ENCODE measurements around the gene CLTCL1.
"Not testable (repeated sequence)": the region's sequence is repeated elsewhere in the genome, so short reads cannot be mapped to it uniquely, and the experiment has no call there.

The CLTCL1 gene

DNA sequence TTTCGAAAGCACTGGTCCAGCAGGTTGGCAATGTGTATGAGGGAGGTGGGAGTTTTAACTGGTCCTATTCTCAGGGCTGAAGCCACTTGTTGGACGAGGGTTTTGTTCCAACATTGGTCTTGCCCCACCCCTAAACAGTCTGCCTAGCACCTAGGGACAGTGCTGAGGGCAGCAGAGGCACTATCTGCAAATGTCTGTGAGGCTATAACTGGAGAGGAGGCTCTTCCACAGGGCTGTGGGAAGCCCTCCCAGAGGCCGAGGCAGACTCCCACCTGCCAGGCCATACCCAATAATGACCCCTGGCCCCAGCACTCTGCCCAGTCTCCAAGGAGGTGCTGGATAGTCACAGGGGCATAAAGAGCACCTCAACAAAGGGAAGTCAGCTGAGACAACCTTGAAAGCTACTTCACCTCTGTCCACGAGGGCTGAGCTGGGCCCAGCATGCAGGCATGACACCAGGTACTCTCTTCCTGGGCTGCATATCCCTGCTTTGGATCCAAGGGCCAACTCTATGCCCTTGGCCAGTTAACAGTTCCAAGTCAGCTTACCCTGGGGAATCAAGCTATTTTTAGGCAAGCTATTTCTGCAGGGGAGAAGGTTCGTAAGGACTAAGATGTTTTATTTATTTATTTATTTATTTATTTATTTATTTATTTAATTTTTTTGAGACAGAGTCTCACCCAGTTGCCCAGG, 72.8 kb downstream of the CLTCL1 start:
- no peak for DNase-seq (ENCODE audit: low read depth)

DNA sequence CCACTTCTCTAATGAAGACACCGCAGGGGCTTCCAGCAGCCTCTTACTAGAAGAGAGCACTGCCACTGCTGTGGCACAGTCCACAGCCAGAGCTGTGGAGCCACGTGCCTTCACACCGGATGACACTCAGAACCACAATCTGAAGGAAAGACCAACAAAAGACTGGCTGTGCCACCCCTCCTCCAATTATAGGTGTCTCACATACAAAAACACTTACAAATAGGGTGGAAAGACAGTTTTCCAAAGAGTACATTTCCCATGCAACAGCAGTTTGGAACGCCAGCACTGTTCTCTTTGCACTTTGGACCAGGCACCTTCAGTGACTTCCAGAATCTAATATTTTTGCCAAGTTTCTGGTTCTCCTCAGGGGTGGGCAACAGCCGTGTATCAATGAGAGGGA, 74.9 kb downstream of the CLTCL1 start:
- no peak for DNase-seq (ENCODE audit: low read depth)

GRCh38 chr22:19215360-19215759, 76.2 kb downstream of the CLTCL1 start:
- no peak for DNase-seq (ENCODE audit: low read depth)

GRCh38 chr22:19214078-19214473, 77.4 kb downstream of the CLTCL1 start:
- DNase-seq (ENCODE audit: low read depth) = no peak

DNA sequence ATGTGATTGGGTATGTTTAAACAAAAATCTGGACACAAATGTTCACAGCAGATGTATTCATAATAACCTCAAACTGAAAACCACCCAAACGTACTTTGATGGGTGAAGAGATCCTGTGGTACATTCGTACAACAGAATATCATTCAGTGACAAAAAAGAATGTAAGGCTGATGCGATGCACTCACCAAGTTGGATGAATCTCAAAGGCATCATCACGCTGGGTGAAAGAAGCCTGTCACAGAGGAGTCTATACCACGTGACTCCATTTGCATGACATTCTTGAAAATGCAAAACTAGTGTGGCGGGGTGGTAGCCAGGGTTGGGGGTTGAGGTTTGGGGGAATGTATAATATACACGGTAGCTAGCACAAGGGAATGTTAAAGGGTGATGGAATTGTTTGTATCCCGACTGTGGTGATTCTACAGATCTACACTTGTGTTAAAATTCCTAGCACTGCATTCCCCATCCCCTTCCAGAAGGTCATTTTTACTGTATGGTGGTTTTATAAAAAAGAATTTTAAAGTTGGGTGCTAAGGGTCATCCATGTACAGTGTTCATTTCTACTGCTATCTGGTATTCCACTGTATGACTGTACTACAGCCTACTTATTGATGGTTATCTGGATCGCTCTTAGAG, 78.0 kb downstream of the CLTCL1 start:
- no peak for DNase-seq (ENCODE audit: low read depth)

- DNase-seq (ENCODE audit: low read depth) = no peak
Measured at GRCh38 chr22:19213001-19213400, 78.5 kb downstream of the CLTCL1 start.

DNA sequence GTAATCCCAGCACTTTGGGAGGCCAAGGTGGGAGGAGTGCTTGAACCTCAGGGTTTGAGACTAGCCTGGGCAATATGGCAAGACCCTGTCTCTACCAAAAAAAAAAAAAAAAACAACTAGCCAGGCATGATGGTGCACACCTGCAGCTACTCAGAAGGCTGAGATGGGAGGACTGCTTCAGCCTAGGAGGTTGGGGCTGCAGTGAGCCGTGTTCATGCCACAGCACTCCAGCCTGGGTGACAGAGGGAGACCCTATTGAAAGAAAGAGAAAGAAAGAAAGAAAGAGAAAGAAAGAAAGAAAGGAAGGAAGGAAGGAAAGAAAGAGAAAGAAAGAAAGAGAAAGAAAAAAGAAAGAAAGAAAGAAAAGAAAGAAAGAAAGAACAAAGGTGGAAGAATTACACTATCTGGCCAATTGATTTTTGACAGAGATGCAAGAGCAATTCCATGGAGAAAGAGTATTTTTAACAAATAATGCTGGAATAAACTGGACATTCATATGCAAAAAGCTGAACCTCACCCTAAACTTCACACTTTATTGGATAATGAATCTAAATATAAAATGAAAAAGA, 79.1 kb downstream of the CLTCL1 start:
- no peak for DNase-seq (ENCODE audit: low read depth)

DNA sequence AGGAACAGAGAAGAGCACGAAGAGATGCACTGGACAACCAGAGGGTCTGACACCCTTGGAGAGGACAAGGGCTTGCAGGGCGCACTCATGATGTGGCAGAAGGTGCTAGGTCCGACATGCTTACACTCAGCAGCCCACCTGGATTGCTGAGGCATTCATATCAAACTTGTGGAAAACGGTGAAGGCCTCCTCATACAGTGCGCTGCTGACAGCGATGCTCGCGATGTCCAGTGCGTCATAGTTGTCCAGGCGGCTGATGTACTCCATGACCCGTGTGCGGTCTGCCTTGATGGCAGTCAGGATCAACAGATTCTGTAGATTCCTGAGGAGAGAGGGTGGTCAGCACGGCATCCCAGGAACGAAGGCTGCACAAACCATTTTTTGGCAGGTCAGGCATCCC, 81.3 kb downstream of the CLTCL1 start:
- no peak for DNase-seq (ENCODE audit: low read depth)

DNA sequence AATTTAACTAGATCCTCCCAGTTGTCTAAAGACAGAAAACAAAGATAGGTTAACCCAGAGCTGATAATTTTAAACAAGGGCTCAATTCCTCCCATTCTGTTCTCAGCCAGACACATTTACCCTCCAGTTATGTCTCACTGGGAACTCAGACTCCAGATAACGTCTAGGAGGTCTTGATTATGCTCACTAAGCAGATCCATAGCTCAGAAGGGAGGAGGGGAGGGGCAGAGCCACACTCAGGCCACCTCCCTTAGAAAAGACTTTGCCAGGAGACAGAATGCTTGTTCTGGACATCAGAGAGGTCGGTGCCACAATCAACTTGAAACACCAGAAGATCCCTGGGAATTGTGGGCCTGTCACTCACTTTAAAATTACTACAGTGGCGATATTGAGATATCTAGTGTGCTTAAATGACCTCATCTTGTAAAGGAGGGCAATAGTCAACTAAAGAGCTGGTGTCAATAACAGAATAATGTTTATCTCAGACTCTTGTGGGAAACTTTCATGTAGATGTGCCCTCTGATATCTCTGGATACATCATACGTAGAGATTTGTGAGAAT, 83.2 kb downstream of the CLTCL1 start:
- DNase-seq (ENCODE audit: low read depth) = no peak

DNA sequence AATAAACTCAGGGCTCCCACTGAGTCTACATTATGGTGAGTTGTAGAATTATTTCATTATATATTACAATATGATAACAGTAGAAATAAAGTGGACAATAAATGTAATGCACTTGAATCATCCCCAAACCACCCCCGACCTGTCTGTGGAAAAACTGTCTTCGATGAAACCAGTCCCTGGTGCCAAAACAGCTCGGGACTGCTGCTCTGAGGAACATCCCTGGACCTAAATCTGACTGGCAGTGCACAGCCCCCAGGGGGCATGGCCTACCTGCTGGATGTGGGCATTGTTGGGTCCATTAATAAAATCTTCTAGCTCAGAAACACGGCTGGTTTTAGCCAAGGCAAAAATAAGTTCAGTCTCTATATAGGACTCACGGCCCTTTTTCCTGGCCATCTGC, 83.6 kb downstream of the CLTCL1 start:
- no peak for DNase-seq (ENCODE audit: low read depth)

GRCh38 chr22:19207401-19207808, 84.1 kb downstream of the CLTCL1 start:
- no peak for DNase-seq (ENCODE audit: low read depth)

GRCh38 chr22:19206287-19206686, 85.2 kb downstream of the CLTCL1 start:
- DNase-seq (ENCODE audit: low read depth) = no peak

DNA sequence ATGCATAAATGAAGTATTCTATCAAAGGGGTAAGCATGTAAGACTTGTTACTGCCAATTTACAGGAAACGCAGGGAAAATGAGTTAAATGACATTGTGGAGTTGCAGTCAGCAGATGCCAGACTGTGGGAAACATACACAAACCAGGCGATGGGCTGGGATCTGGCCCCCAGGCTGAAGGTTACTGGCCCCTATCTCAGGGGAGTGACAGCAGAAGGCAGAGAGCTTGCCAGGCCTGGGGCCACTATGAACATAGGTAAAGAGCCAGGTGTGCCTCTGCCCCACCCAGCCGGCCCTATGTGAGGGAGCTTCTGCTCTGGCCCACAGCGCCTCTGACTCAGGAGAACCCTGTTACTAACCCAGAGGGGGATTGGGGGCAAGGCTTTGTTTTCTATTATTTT, 86.9 kb downstream of the CLTCL1 start:
- DNase-seq (ENCODE audit: low read depth) = no peak

GRCh38 chr22:19203834-19204233, 87.7 kb downstream of the CLTCL1 start:
- no peak for DNase-seq (ENCODE audit: low read depth)

DNA sequence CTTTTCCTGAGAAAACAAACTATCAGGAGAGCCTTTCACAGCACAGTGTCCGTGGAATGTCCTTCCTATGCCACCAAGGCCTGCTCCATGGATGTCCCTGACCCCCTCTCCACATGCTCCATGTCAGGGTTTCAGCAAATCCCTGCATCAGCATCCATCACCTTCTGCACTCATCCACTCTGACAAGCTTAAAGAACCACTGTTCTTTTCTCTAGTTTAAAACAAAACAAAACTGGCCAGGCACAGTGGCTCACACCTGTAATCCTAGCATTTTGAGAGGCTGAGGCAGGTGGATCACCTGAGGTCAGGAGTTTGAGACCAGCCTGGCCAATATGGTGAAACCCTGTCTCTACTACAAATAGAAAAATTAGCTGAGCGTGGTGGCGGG, 88.7 kb downstream of the CLTCL1 start:
- not testable (repeated sequence) for DNase-seq (ENCODE audit: low read depth)

DNA sequence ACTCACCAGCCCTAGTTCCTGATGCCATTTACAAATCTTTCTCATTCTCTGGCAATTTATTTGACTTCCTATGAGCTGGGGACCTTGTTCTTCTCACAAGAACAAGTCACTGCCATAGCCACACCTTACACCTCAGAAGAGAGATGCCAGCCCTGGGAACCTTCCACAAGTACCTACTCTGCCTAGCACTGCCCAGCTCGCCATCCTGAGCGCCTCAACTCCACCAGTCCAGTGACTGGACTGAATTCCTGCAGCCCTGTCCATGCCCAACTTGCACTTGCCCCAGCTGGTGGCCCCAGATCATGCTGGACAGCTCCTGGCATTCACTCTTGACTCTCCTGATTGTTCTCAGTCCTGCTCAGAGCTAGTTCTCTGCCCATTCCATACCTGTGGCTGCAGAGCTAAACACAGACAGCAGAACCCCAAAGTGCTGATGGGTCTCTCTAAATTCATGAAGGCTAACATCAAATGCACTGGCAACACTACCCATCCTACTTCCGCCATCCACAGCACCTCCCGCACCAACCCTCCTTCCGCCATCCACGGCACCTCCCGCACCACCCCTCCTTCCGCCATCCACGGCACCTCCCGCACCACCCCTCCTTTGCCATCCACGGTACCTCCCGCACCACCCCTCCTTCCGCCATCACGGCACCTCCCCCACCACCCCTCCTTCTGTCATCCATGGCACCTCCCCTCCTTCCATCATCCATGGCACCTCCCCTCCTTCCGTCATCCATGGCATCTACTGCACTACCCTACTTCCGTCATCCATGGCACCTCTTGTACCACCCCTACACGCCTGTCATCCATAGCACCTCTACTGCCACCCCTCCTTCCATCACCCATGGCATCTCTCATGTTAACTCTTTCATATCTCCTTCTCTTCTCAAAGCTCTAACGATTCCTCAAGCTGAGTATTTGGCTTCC, 89.4 kb downstream of the CLTCL1 start:
- DNase-seq (ENCODE audit: low read depth) = no peak

- no peak for DNase-seq (ENCODE audit: low read depth)
Measured at GRCh38 chr22:19201130-19201868, 90.2 kb downstream of the CLTCL1 start.

DNA sequence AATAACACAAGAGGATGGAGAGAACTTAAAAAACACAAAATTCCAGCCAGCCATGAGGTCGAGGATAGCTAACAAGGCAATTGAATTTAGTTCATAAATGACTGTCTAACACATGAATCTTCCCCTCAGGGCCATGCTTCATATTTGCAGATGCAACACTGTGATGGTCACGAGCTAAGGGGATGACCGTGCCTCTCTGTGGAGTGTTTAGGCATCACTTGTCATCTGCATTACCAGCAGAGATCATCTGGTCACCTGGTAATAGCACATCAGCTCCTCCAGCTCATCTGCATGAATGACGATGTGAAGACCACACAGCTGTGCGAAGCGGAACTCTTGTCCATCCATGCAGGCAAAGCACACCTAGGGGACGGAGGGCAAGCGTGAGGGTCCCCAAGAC, 92.0 kb downstream of the CLTCL1 start:
- no peak for DNase-seq (ENCODE audit: low read depth)

DNA sequence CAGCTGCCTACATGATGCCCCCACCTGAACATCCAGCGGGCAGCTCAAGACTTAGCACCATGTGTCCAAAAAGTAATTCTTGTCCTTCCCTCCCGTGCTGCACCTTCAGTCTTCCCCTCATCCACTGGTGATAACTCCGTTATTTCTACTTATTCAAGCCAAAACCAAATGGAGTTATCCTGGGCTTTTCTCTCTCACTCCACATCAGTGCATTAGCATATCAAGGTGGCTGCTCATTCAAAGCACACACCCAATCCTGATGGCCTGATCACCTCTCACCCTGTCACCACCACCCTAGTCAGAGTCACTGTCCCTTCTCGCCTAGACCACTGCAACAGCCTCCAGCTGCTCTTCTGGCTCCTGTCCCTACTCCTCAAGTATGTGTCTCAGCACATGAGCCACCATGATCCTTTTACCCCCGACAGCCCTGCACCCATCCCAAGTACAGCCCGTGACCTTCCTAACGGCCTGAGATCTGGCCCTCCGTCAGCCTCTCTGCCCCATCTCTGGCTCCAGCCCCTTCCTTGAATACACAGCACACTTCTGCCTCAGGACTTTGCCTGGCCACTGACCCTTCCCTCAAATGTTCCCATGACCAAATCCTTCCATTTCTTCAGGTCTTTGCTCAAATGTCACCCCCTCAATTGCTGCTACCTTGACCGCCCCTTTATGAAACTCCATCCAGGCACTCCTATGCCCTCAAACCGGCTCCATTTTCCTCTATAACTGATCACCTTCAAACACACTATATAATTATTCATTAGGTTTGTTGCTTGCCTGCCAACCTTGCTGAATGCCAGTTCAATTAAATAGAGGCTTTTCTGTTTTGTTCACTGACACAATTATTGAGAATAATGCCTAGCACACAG, 93.3 kb downstream of the CLTCL1 start:
- no peak for DNase-seq (ENCODE audit: low read depth)

GRCh38 chr22:19196841-19197612, 94.5 kb downstream of the CLTCL1 start:
- no peak for DNase-seq (ENCODE audit: low read depth)
